Stimulated activated CD4-positive, alpha-beta T cell treated with anti-CD3 and anti-CD28 coated beads, Interleukin-15, amount 100 ng/mL, for 48 hours (primary cell): ENCODE results near the gene GTPBP2.
A peak's percentile ranks its signal among the peaks of the same experiment; 100 is the strongest.

Experiments used
- DNase-seq, 2 donors: peaks; one replicate each; pipeline ENCODE4 v3.0.0-alpha.2; 2020; ENCODE audit warnings: low read depth in 2 of 2

GTPBP2 gene, protein sequence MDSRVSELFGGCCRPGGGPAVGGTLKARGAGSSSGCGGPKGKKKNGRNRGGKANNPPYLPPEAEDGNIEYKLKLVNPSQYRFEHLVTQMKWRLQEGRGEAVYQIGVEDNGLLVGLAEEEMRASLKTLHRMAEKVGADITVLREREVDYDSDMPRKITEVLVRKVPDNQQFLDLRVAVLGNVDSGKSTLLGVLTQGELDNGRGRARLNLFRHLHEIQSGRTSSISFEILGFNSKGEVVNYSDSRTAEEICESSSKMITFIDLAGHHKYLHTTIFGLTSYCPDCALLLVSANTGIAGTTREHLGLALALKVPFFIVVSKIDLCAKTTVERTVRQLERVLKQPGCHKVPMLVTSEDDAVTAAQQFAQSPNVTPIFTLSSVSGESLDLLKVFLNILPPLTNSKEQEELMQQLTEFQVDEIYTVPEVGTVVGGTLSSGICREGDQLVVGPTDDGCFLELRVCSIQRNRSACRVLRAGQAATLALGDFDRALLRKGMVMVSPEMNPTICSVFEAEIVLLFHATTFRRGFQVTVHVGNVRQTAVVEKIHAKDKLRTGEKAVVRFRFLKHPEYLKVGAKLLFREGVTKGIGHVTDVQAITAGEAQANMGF

DNA sequence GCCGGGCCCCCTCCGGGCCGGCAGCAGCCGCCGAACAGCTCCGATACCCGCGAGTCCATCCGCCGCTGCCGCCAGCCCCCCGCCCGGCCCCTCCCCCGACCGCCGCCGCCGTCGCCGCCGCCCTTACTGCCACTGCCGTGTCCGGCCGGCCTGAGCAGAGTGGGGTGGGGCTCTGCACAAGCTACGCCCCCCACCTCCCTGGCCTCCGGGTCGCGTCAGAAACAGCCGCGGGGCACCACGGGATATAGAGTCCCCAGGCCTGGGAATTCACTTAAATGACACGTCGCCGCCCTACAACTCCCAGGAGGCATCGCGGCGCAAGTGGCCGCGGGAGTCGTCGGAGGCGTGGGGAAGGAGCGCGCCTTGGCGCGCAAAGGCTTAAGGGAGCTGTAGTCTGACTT lies at the start of gene GTPBP2:
TSS of gene GTPBP2 (minus strand) at position 161 of the 401 bp plus-strand sequence. CDS start at position 59, 102 bp downstream.
- peak; percentile 96 to 97 for DNase-seq

DNA sequence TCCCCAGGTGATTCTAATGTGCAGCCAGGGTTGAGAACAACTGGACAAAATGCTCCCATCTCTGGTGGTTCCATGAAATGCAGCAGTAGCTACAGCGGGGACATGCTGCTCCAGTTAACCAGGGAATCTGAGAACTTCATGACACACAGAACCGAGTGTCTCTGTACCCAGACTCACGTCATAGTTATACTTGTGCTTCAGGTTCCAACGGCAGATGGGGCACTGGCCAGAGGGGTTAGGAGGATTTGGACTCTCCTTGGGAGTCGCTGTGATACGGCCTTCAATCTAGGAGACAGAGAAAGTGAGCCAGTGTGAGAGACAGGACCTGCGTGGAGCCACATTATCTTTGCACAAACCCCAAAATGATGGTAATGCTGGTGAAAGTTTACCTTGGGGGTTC lies 49.3 kb upstream of the GTPBP2 start:
- no peak for DNase-seq

DNA sequence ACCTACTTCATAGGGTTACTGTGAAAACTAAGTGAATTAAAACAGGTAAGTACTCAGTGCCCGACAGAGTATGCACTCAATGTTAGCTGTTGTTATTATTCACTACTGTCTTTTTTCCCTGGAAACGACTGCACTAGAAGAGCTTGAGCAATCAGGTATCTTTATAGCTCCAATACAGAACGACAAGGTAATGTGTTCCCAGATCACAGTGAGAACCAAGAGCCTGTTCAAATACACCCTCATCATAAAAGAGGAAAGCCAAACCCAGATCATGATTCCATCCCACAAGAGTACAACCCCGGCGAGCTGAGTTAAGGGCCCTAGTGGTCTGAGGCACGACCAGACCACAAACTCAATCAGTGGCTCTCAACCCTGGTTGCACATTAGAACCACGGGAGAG lies 48.7 kb upstream of the GTPBP2 start:
- DNase-seq = no peak

DNA sequence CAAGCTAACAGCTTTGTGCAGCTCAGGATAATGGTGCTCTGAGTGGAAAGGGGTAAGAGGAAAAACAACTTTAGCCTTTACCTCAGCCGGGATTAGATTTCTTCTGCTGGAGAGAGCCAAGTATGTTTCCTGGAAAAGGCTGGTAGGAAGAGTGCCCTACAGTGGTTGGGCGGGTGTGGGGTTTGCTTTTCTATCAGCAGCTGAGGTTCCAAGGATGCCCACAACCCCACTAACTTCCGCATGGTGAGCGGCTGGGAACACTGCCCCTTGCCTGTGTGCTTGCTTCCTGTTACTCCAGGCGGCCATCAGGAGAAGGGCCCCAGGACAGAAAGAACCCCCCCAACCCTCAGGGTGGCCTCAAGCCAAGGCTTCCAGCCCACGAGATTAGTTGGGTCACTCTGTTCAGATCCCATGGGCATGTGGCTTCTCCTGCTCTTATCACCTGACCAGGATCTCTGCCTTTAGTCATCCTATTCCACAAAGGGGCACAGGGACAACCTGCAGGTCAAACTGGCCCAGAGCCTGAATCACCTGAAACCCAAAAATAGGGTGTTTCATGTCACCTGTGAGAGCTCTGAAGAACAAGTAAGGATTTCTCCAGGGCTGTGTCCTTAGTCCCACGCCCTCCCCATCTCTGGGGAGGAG lies 48.0 kb upstream of the GTPBP2 start:
- DNase-seq = no peak

DNA sequence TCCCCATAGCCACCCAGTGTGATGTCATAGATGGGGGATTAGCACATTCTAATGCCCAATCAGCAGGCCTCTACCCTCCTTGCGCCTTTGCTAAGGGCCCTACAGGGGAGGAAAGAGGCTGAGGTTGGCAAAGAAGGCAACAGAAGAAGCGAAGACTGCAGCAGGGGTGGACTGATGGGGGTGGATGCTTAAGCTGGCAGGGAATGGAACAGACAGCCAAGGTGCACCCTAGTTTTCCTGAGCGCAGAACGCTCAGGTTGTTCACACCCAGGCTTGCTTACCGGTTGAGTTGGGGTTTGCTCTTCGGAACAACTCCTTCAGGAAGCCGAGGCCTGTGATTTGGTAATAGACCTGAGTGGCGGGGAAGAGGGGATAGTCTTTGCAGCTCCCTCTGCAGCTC lies 45.9 kb upstream of the GTPBP2 start:
- DNase-seq = no peak

DNA sequence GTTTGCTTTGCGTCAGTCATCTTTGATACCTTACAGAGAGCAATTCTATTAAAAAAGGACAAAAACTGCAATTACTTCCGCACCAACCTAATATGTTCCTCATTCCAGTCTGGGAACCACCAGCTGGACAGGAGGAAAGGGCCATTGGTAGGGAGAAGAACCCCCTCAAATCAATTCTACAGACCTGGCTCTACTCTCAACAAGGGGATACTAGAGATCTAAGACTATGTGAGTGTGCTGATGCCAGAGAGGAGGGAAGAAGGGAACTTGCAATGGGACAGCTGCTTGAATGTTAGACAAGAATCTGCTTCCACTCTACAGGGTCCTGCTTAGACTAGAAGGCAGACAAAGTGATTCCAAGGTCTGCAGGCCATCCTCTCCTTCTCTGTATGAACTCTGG lies 45.2 kb upstream of the GTPBP2 start:
- DNase-seq = no peak

DNA sequence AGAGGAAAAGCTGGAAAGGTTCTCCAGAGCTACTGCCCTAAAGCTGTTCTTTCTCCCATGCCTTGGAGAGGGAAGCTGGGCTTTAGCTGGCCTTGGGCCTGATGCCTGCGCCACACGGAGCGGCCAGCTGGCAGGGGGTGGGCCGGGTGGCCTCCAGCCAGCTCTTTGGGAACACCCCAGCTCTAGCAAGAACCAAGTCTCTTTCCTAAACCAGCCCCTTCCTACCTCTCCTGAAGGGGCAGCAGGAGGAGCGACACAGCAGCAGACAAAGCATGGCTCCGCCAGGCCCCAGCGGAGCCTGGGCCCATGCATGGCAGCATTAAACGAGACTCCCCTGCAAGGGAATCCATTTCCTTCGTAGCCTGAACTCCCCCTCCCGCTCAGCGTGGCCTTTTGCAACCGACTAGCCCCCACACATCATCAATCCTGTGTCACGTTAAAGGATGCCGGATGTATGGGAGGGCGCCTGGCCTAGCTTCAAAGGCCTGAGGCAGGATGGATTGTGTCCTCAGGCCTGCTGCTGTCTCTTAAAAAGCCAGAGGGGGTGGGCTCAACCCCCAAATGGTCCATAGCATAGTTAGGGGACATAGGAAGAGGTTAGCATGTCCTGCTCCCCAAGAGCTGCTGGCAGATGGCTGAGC lies 44.5 kb upstream of the GTPBP2 start:
- DNase-seq = no peak

DNA sequence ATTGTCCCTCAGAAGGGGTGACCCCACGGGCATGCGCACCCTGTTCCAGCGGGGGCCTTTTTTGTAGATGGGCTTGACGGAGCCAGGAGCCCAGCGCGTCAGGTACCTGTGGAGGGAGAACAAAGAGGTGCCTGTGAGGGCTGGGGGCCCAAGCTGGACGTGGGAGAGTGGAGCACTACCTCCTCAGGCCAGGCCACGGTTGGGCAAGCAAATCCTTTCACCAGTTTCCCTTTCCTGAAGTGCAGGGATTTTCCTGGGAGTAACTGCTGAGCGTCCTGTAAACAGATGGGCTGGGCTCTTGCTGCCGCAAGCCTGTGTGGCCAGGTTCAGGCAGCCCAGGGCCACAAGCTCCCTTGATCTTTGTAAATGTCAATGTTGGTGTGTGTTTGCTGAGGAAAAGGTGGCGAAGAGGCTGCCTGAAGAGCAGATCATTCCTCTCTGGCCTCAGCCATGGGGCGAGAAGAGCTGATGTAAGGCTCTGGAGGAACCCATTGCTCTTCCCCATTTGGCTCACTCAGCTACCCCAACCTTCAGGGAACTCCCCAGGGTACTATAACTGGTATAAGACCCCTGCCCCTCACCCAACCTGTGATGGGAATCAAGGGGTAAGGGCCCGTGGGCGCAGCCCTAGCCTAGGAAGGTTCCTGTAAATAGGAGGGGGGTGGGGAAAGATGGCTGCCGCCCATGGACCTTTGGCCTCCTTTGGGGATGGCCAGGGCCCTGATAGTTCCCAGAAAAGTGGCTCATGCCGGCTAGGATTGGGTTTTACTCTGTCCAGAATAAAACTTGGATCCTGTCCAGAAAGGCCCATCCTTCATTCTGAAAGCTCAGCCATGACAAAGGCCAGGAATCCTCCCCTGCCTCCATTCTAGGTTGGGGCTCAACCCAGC lies 43.0 kb upstream of the GTPBP2 start:
- DNase-seq = no peak

DNA sequence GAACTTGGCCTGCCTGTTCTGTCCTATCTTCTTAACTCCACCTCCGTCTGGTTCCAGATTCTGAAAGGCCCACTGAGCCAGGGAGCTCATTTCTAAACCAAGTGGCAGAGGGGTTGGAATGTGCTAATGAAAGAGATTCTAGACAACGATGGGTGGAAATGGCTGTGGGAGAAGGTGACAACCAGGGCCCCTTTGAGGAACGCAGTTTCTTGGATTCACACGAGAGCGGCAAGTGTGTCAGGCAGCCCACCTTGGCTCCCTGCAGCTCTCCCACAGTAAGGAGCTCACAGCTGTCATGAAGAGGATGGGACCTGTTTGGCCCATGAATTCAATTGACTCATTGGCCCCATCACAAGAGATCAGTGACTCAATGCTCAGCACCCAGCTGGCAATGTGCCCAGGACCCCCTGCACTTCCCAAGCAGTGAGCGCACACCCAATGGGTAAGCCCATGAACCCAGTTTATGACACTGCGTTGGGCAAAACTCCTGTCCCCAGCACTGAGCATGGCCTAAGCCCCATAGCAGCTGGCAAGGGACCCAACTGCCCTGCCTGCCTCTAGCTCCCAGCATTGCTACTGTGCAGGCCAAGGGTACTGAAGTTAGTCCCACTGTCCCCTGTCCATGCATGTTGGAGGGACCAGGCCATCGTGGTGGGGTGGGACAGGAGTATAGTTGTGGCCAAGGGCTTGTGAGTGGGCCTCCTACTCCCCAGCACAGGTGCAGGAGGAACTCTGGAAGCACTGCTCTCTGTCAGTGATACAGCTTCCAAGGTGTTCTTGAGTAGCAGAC lies 42.1 kb upstream of the GTPBP2 start:
- DNase-seq = no peak

DNA sequence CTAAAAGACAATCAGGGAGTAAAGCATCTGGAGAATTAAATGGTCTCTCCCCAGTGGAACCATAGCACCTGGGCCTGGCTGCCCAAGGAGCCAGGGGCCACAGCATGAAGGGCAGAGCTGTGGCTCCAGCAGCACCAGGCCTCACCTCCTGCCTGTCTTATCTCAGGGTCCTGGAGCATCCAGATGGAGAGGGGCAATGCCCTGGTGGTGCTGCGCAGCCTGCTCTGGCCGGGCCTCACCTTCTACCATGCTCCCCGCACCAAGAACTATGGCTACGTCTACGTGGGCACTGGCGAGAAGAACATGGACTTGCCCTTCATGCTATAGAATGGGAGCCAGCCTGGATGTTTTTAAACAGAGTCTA lies 41.5 kb upstream of the GTPBP2 start:
- no peak for DNase-seq

DNA sequence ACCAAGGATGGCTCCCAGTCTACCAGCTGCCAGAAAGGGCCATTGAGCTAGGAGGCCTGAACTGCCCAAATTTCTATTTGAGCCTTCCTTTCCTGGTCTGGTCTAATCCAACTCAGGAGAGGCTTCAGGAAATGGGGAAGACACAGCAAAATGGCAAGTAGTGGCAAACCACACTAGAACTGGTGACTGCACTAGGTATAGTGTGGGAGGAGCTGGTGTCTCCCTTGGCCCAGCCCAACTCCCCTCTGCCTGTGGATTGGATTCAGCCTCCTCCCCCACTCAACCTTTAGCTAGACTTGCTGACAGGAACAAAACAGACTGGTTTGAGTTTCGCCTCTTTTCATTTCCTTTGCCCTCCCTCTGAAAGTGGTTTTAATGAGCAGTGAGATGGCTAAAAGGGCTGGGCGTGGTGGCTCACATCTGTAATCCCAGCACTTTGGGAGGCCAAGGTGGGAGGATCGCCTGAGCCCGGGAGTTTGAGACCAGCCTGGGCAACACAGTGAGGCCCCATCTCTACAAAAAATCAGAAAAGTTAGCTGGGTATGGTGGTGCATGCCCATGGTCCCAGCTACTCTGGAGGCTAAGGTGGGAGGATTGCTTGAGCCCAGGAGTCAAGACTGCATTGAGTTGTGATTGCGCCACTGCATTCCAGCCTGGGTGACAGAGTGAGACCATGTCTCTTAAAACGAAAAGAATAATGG lies 41.0 kb upstream of the GTPBP2 start:
- DNase-seq = no peak

DNA sequence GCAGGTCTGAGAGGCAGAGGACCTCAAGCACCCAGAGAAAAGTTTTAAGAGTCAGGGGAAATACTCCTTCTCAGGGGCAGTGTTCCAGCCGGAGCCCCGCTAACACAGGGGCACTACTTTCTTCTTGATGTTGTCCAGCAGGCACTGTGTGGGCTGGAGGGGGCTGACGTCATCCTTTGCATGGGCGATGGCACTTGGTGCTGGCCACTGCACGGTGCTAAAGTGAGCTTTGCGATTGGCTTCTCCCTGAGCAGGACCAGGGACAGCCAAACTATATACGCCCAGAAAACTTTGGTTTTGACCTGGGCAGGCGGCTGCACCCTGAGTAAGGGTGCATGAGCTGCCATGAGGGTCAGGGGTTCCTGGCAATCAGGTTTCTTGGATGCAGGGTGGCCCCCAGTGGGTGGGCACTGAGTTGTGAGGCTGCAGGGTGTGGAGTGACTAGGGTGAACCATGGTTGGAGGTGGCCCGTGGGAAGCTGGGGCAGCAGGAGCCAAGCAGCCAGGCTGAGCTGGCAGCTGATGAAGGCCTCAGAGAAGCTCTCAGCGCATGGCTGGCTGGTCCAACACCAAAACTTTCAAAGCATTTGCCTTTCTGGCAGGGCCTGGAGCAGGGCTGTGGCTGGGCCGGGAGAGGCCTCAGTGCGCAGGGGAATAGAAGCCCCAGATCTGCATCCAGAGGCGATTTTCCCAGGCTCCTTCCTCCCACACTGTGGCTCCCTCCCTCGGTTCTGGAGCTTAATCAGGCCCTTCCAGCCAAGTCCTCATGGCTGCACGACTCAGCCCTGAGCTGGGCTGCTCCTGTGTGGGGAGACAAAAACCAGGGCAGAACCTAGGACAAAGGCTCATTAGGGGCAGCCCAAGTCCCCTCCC lies 40.2 kb upstream of the GTPBP2 start:
- DNase-seq = no peak

DNA sequence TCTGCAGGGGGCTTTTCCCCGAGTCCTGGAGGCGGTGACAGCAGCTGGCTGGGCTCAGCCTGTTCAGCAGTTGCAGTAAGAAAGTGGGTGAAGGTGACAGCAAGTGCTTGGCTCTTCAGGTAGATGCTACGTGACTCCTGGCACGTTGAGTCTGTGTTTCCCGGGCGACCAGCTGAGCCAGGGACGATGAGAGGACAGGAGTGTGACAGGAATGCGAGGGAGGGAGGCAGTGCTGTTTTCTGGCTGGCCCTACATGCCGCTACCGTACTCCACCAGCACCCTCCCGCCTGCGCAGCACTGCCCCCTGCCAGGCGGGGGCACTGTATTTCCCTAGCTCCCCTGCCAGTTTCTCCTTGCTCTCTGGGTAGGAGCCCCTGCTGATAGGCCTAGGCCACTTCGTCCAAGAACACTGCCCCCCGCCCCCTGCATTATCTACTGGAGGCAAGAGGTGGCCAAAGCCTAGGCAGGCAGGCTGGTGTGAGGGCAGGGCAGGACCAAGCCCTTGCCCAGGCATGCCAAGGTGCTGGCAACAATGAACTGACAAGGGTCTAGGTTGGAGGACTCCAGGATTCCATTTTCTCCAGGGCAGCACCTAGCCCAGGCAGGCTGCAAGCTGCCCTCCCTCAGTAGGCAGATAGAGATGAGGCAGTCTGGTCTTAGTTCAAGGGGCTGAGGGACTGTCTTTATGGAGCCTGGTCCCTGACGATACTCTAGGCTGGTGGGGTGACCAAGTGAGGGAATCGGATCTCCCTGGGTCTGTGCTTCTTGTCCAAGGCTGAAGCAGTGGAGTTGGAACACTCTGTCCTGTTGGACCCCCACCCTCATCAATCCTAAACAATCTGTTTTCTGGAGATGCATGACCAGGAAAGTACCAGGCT lies 39.3 kb upstream of the GTPBP2 start:
- peak; percentile 34 to 57 for DNase-seq

DNA sequence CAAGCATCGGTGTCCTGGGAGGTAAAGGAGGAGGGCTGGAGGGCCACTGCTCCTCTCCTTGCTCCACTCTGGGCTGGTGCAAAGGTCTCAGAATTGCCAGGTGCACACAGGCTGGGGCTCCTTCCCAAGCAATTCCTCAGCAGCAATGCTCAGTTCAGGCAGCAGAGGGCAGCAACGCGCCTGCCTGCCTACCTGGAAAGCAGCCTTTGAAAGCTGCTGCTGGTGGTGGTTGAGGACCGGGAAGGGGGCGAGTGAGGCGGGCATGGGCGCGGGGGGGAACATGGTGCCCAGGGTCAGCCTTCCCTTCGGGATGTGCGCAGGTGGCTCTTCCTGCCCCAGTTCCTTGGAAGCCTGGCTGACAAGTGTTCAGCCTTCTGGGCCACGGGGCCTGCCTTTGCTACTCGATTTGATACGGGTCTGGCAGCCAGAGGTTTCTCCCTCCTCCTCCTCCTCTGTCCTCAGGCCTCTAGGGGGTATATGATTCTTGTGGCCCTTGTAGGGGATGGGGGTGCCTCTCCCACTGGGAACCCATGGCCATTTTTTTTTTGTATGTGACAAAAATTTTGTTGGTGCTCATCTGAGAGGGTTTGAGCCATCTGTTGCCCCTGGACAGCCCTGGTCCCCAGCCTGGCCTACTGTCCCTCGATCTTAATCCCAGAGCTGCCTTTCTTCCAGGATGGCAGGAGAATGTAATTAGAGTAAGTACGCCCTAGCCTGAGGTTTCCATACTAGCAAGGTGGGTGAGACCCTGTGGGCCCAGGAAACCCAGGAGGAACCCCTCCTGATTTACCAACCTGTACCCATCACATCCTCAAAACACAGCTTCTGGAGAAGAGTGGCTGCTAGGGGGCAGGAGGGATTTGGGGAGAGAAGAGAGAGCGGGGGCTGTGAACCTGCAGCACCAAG lies 38.4 kb upstream of the GTPBP2 start:
- DNase-seq = peak; percentile 65 to 71

DNA sequence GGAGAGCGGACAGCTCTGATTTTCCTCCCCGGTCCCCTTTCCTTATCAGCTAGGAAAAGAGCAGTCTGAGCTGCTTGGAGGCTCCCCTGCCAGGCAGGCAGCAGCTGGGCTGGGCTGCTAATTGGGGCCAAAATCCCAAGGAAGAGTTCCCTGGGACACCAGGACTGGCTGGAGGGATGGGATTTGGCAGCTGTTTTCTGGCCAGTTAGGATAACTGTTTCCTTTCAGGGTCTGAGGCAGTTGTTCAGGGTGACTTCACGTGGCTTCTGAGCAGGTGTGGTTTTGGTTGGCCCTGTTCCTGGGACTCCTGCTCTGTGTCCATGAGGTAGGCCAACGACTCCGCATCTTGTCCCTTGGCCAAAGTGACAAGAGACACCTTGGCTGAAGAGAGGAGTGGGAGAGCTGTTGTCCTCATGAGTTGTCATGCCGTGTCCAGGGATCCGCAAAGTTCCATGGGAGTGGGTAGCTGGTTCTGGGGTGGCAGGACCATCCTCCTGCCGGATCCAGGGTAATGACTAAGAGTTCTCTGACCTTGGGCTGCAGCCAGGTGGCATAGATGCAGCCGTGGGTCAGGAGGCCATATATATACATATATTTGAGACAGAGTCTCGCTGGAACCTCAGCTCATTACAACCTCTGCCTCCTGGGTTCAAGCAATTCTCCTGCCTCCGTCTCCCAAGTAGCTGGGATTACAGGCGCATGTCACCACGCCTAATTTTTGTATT lies 37.3 kb upstream of the GTPBP2 start:
- no peak for DNase-seq

DNA sequence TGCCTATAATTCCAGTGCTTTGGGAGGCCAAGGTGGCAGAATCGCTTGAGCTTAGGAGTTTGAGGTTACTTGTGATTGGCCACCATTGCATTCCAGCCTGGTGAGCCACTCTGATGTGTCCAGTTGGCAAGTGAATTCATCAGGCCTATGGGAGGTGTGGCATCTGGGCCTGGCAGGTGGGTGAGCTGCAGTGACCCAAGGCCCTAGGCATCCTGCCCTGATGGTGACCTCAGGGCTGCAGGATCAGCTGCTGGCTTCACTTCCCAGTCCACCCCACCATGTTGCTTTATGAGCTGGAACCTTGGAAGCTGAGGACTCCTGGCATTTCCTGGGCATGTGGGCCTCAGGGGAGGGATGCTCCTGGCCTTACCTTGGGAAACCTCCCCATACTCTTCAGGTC lies 36.3 kb upstream of the GTPBP2 start:
- no peak for DNase-seq
